Activated naive CD8-positive, alpha-beta T cell treated with anti-CD3 and anti-CD28 coated beads, Interleukin-2, amount 50 U/mL, for 16 hours (primary cell): ENCODE measurements around the gene FSHR.

Experiments used
- DNase-seq: peaks from one replicate; pipeline ENCODE4 v3.0.0-alpha.2; 2020; ENCODE audit warnings: low read depth, low spot score

FSHR gene

GRCh38 chr2:48914477-48915089, 239.7 kb downstream of the FSHR start:
- no peak for DNase-seq
